ENCODE data around the gene PAOX.

DNA sequence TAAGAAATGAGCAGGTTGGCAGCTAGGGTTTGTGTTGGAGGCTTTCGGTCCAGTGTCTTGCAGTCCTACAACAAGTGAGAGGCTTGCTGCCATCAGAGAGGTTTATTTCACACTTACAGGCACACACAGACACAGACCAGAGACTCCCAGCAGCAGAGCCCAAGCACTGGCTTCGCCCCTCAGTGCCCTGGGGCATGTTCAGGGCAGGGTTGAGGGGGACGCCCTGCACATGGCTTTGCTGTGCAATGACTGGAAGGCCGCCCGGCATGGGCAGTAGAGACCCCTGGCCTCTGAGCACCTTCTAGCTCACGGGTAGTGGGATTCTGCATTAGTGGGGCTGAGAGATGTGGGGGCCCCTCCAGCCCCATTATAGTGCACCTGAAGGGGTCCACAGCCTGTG is 41.5 kb downstream of the PAOX start:
- TF ChIP-seq, protein P1, sequence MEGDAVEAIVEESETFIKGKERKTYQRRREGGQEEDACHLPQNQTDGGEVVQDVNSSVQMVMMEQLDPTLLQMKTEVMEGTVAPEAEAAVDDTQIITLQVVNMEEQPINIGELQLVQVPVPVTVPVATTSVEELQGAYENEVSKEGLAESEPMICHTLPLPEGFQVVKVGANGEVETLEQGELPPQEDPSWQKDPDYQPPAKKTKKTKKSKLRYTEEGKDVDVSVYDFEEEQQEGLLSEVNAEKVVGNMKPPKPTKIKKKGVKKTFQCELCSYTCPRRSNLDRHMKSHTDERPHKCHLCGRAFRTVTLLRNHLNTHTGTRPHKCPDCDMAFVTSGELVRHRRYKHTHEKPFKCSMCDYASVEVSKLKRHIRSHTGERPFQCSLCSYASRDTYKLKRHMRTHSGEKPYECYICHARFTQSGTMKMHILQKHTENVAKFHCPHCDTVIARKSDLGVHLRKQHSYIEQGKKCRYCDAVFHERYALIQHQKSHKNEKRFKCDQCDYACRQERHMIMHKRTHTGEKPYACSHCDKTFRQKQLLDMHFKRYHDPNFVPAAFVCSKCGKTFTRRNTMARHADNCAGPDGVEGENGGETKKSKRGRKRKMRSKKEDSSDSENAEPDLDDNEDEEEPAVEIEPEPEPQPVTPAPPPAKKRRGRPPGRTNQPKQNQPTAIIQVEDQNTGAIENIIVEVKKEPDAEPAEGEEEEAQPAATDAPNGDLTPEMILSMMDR (IDR thresholded peaks at IDR 0.05), result no peak
- TF ChIP-seq EZH2 (IDR thresholded peaks at IDR 0.05), result no peak
